GM19372 (cell line): ENCODE data around the gene OOEP.

Experiments used
- ATAC-seq: cut with Tn5 transposase; IDR thresholded peaks from one replicate; pipeline ENCODE4 v1.9.1; 2021; ENCODE audit warnings: mild to moderate bottlenecking, low read depth, moderate library complexity; ENCODE audit not compliant: unreplicated experiment

Gene OOEP

GRCh38 chr6:73367761-73368355 lies 1.8 kb downstream of the OOEP start:
- no peak for ATAC-seq

GRCh38 chr6:73364549-73364948 lies 5.1 kb downstream of the OOEP start:
- no peak for ATAC-seq

GRCh38 chr6:73364121-73364520 lies 5.6 kb downstream of the OOEP start:
- ATAC-seq = no peak

- no peak for ATAC-seq
Observed at GRCh38 chr6:73363537-73363875, 6.2 kb downstream of the OOEP start.

- ATAC-seq = no peak
Observed at GRCh38 chr6:73362869-73363536, 6.7 kb downstream of the OOEP start.

GRCh38 chr6:73362358-73362757 lies 7.3 kb downstream of the OOEP start, which contains the start of gene KHDC3L:
KHDC3L (plus strand) TSS chr6:73362658; CDS start chr6:73362730, 72 bp downstream.
- no peak for ATAC-seq

GRCh38 chr6:73353636-73354593 lies 15.8 kb downstream of the OOEP start, which contains the start of gene DPPA5:
DPPA5 (minus strand) TSS chr6:73354276; CDS start chr6:73354225, 51 bp downstream.
- no peak for ATAC-seq

GRCh38 chr6:73349311-73349710 lies 20.4 kb downstream of the OOEP start:
- ATAC-seq = no peak

GRCh38 chr6:73348550-73349204 lies 21.0 kb downstream of the OOEP start:
- ATAC-seq = no peak

GRCh38 chr6:73343164-73343563 lies 26.5 kb downstream of the OOEP start:
- ATAC-seq = no peak

GRCh38 chr6:73342174-73342573 lies 27.5 kb downstream of the OOEP start:
- no peak for ATAC-seq

- ATAC-seq = no peak
Observed at GRCh38 chr6:73341335-73341734, 28.4 kb downstream of the OOEP start.

- no peak for ATAC-seq
Observed at GRCh38 chr6:73340048-73340447, 29.6 kb downstream of the OOEP start.

GRCh38 chr6:73339340-73339739 lies 30.4 kb downstream of the OOEP start:
- ATAC-seq = no peak

- no peak for ATAC-seq
Observed at GRCh38 chr6:73329201-73329600, 40.5 kb downstream of the OOEP start.

GRCh38 chr6:73328790-73329189 lies 40.9 kb downstream of the OOEP start:
- ATAC-seq = no peak

GRCh38 chr6:73325656-73326055 lies 44.0 kb downstream of the OOEP start:
- no peak for ATAC-seq

GRCh38 chr6:73323323-73323722 lies 46.4 kb downstream of the OOEP start:
- no peak for ATAC-seq
